Adrenal gland (tissue), 5 donors: ENCODE results near the gene FXYD7.

Experiments used
- CTCF ChIP-seq, 6 experiments: fragments of 450-650 bp in 4 of 6; fragments of 200-600 bp in 2 of 6; sonication (generic) in 1 of 6; IDR thresholded peaks; 1 replicate in 5 of 6; 2 replicates in 1 of 6; pipeline versions ENCODE4 v1.5.1 to v1.8.0; 2016 to 2021; ENCODE audit warnings: antibody characterized with exemption in 6 of 6, mild to moderate bottlenecking in 2 of 6, moderate library complexity in 1 of 6
- POLR2A ChIP-seq, 2 donors: fragments of 450-650 bp; IDR thresholded peaks; one replicate each; pipeline ENCODE4 v1.6.1; 2017; ENCODE audit warnings: antibody characterized with exemption in 2 of 2, mild to moderate bottlenecking in 2 of 2, moderate library complexity in 1 of 2
- donor health status: DM: no; HTN: no; CAD: no.

- TF ChIP-seq POLR2A (IDR thresholded peaks at IDR 0.05) (no peak), CTCF (IDR thresholded peaks at IDR 0.05) (no peak)
Observed at GRCh38 chr19:35162471-35163326, 19.6 kb downstream of the FXYD7 start.
